Adrenal gland (tissue), 12 donors: ENCODE measurements around the gene SFI1. TPM values are rescaled to one million over a fixed set of nuclear protein-coding genes. Genes with fewer than 3 reads are reported as not detected.

Experiments used
- DNase-seq, 7 donors: peaks; one replicate each; pipeline ENCODE4 v3.0.0-alpha.2; 2019 to 2020
- H3K27ac ChIP-seq, 5 donors: fragments of 200-600 bp; sonication (generic) in 4 of 5; 1 replicate in 3 of 5; 2 replicates in 2 of 5; pipeline versions ENCODE4 v1.5.1 to v1.8.0; 2016 to 2020; ENCODE audit warnings: mild to moderate bottlenecking in 1 of 5
- H3K27me3 ChIP-seq: fragments of 200-600 bp; 2 replicates; pipeline ENCODE4 v1.8.0; 2021
- H3K36me3 ChIP-seq, 2 donors: fragments of 200-600 bp; replicated peaks in 1 of 2; 1 replicate in 1 of 2; 2 replicates in 1 of 2; pipeline versions ENCODE4 v1.5.1 to v1.8.0; 2018 to 2022
- H3K4me1 ChIP-seq, 2 donors: fragments of 200-600 bp; replicated peaks in 1 of 2; 1 replicate in 1 of 2; 2 replicates in 1 of 2; pipeline versions ENCODE4 v1.5.1 to v1.8.0; 2018 to 2021
- H3K4me3 ChIP-seq, 4 donors: fragments of 200-600 bp; sonication (generic) in 3 of 4; one replicate each; pipeline ENCODE4 v1.5.1; 2016 to 2018
- H3K9me3 ChIP-seq, 3 donors: fragments of 200-600 bp; sonication (generic) in 1 of 3; replicated peaks in 1 of 3; 1 replicate in 2 of 3; 2 replicates in 1 of 3; pipeline versions ENCODE4 v1.5.1 to v1.8.0; 2016 to 2021
- POLR2A ChIP-seq, 2 donors: fragments of 450-650 bp; IDR thresholded peaks; one replicate each; pipeline ENCODE4 v1.6.1; 2017; ENCODE audit warnings: antibody characterized with exemption in 2 of 2, mild to moderate bottlenecking in 2 of 2, moderate library complexity in 1 of 2
- WGBS, 4 donors: extraction: QIAGEN DNeasy Blood & Tissue Kit in 2 of 4; methylation state at CpG; one replicate each; pipeline versions ENCODE4 v1.1.5 to v1.1.7; 2013 to 2017; 5-methylcytosine and 5-hydroxymethylcytosine counted together
- intact Hi-C, 2 donors: fragments of 100-400 bp; cut with DNase I; formaldehyde crosslinking; loops; one replicate each; pipeline versions ENCODE4 v1.14.1 to v1.15.0; 2022 to 2023
- polyA plus RNA-seq, 3 donors: library from polyadenylated mRNA; stranded (reverse); fragments of 200-250 nt in 2 of 3; fragments of 350-450 nt in 1 of 3; fragmentation: Illumina TruSeq in 1 of 3; extraction: RNeasy Lipid Tissue Mini Kit (QIAGEN cat#74804) in 1 of 3; gene quantifications; one replicate each; pipeline ENCODE4 v1.2.3, GENCODE V29; 2013 to 2014
- total RNA-seq, 9 donors: library from RNA; depleted of rRNA in 4 of 9; stranded (reverse); fragments of >200 nt in 4 of 9; fragments of 120-200 nt in 1 of 9; fragmentation: NEBNext Ultra II Directional in 1 of 9; extraction: Animal tissue kit (Norgen Biotek cat#: 25700) in 1 of 9; gene quantifications; one replicate each; pipeline versions ENCODE4 v1.1.0 to v1.2.4, GENCODE V29; 2013 to 2023
- TF ChIP-seq, protein P1 (sequence below), 6 experiments: fragments of 450-650 bp in 4 of 6; fragments of 200-600 bp in 2 of 6; sonication (generic) in 1 of 6; IDR thresholded peaks; 1 replicate in 5 of 6; 2 replicates in 1 of 6; pipeline versions ENCODE4 v1.5.1 to v1.8.0; 2016 to 2021; ENCODE audit warnings: antibody characterized with exemption in 6 of 6, mild to moderate bottlenecking in 2 of 6, moderate library complexity in 1 of 6
- donor health status: healthy with polysubstance abuse.
- donor health status: Bipolar disorder and iron deficiency.
- donor health status: DM: yes; HTN: yes; CAD: no.
- donor health status: DM: no; HTN: no; CAD: no.
- donor health status: DM: no; HTN: no; CAD: no.
- donor health status: DM: yes; HTN: yes; CAD: no.

Gene SFI1
- total and polyA plus RNA-seq, 12 donors, result 13.4 to 130 (median 33.1) TPM

DNA sequence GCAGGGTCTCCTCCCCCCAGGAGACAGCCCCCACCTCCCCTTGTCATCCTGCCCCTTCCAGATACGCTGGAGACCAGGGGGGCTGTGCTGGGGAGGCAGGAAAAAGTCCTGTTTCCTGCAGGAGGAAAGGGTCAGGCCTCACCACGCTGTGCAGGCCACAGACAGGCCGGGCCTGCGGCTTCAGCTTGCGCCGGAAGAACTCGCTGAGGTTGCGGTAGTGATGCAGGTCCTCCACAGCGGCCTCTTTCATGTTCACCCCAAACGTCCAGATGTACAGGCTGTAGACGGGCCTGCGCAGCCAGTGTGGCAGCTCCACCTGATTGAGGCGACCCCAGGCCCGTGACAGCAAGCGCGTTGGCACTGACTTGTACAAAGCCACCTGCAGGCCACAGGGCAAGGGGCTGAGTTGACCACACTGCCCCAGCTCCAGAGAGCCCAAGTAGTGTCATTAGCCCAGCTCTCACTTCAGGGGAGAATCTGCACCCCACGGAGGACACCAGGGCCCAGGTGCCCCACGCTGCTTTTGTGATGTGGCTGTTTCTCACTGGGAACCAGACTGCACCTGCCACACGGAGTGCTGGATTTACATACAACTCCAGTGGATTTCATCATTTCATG is 125.3 kb downstream of the SFI1 start:
- H3K4me3 ChIP-seq, result no peak overlapping the region
- H3K4me1 ChIP-seq, result peaks cover 19 to 31% of the 10 kb centered on the region in 2 donors
- WGBS, 4 donors, result 82 to 100% (median 90%) methylated on average over 1 to 19 of the region's 19 CpGs
- peaks cover 0 to 60% of the 10 kb centered on the region in 2 donors for H3K36me3 ChIP-seq
- peak overlapping the region in 1 of 5 donors; percentile 29 for H3K27ac ChIP-seq
- no peak for TF ChIP-seq POLR2A (IDR thresholded peaks at IDR 0.05)
- TF ChIP-seq, protein P1, sequence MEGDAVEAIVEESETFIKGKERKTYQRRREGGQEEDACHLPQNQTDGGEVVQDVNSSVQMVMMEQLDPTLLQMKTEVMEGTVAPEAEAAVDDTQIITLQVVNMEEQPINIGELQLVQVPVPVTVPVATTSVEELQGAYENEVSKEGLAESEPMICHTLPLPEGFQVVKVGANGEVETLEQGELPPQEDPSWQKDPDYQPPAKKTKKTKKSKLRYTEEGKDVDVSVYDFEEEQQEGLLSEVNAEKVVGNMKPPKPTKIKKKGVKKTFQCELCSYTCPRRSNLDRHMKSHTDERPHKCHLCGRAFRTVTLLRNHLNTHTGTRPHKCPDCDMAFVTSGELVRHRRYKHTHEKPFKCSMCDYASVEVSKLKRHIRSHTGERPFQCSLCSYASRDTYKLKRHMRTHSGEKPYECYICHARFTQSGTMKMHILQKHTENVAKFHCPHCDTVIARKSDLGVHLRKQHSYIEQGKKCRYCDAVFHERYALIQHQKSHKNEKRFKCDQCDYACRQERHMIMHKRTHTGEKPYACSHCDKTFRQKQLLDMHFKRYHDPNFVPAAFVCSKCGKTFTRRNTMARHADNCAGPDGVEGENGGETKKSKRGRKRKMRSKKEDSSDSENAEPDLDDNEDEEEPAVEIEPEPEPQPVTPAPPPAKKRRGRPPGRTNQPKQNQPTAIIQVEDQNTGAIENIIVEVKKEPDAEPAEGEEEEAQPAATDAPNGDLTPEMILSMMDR (IDR thresholded peaks at IDR 0.05), result no peak
- DNase-seq, result no peak
- H3K27me3 ChIP-seq, result no peaks in the 10 kb centered on the region
- H3K9me3 ChIP-seq, result no peaks in the 10 kb centered on the region
- intact Hi-C loops, result no loop called here

DNA sequence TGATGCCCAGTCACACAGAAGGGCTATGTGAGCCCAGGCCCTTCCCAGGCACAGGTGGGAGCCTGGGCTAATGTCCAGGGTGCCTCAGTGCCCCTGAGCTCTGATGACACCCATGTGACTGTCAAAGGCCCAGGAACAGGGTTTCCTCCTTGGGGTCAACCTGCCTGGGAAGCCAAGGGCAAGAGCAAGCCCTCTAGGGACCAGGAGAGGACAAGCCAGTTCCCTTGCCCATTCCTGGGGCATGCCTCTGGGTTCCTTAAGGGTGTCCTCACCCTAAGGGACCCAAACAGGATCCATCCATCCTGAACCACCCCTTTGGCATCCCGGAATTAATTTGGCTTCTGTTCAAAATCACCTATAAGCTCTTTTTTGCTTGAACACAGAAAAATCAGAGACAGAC is 126.6 kb downstream of the SFI1 start:
- intact Hi-C loops, result no loop called here
- H3K36me3 ChIP-seq, result peaks cover 0 to 49% of the 10 kb centered on the region in 2 donors
- 88 to 100% (median 94%) methylated on average over 1 of the region's 1 CpG for WGBS, 4 donors

DNA sequence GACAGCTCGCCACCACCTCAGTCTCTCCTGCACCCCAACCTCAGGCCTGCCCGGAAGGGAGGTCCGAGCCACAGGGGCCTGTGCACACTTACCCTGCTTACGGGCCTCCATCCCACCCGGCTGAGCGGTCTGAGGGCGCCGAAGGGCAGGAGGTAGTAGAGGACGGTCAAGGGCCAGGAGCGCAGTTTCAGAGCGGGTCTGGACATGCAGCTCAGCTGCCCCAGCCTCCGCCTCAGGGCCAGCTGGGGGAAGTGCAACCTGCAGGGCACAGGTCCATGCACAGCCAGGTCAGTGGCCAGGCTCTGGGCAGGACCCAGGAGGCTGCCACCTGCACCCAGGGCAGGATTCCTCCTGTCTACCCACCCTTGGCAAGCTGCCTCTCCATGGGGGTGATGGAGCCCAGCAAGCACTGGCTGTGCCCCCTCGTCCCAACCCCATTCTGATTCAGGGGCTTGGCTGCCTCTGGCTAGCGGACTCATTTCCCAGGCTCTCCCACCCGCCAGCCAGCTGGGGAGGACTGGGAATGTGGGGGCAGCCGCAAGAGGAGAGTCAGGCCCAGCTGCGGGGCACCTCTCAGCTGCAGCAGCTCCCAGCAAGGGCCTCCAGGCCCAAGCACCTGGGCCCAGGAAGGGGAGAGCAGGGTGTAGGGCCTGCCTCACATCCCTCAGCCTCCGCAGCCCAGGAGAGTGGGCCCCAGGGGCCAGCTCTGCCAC is 127.4 kb downstream of the SFI1 start:
- H3K4me1 ChIP-seq, result peaks cover 38 to 50% of the 10 kb centered on the region in 2 donors
- no peak for TF ChIP-seq POLR2A (IDR thresholded peaks at IDR 0.05)
- TF ChIP-seq, protein P1 (IDR thresholded peaks at IDR 0.05), result no peak
- WGBS, 4 donors, result 79 to 90% (median 88%) methylated on average over 9 to 18 of the region's 18 CpGs
- DNase-seq, result peak in 1 of 7 donors; percentile 58
- intact Hi-C loops, result no loop called here
- no peaks in the 10 kb centered on the region for H3K27me3 ChIP-seq
- H3K27ac ChIP-seq, result peak overlapping the region in 2 of 5 donors; percentile 56 to 95
- no peaks in the 10 kb centered on the region for H3K9me3 ChIP-seq
- H3K4me3 ChIP-seq, result no peak overlapping the region
- H3K36me3 ChIP-seq, result peaks cover 0 to 42% of the 10 kb centered on the region in 2 donors

More for the DNA sequence above, 126.6 kb downstream of the SFI1 start:
- Histone ChIP-seq H3K27me3 (no peaks in the 10 kb centered on the region), H3K9me3 (no peaks in the 10 kb centered on the region), H3K4me3 (no peak overlapping the region), H3K27ac (peak overlapping the region in 2 of 5 donors; percentile 20 to 56), H3K4me1 (peaks cover 33 to 42% of the 10 kb centered on the region in 2 donors)
- DNase-seq, result no peak
- no peak for TF ChIP-seq POLR2A (IDR thresholded peaks at IDR 0.05)
- TF ChIP-seq, protein P1 (IDR thresholded peaks at IDR 0.05), result no peak

DNA sequence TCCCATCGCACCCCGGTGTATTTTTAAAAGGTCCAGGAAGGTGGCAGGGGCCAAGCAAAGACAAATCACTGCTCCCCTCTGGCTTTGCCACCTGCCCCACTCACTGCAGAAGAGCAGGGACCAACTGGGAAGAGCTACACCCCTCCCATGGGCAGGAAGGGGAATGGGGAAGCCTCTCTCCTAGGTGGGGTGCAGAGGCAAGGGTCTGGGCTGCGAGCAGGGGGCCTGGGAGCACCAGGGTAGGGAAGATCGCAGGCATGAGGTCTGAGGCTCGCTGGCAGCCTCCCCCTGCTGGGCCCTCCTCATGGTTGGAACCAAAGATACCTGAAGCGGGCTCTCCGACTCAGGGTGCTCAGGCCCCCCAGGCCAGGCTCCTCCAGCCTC is 128.9 kb downstream of the SFI1 start:
- H3K4me3 ChIP-seq, result peak overlapping the region in 1 of 4 donors; percentile 2
- TF ChIP-seq, protein P1 (IDR thresholded peaks at IDR 0.05), result no peak
- TF ChIP-seq POLR2A (IDR thresholded peaks at IDR 0.05), result no peak
- H3K27ac ChIP-seq, result peak overlapping the region in 4 of 5 donors; percentile 37 to 95 (median 82)
- DNase-seq, result no peak
- intact Hi-C loops, result loop anchor here in 1 of 2 donors (5.0 kb wide), 1 partner anchor 63 kb away; no protein-coding TSS in a partner anchor
- 76 to 93% (median 79%) methylated on average over 3 to 7 of the region's 7 CpGs for WGBS, 4 donors
- H3K27me3 ChIP-seq, result no peaks in the 10 kb centered on the region
- H3K36me3 ChIP-seq, result peaks cover 0 to 27% of the 10 kb centered on the region in 2 donors
- no peaks in the 10 kb centered on the region for H3K9me3 ChIP-seq
- H3K4me1 ChIP-seq, result peaks cover 43 to 60% of the 10 kb centered on the region in 2 donors
